Astrocyte (in vitro differentiated cells and primary cell): Measurements from ENCODE around the gene SLC2A13. TPM values are rescaled to one million over a fixed set of nuclear protein-coding genes. Genes with fewer than 3 reads are reported as not detected.

Experiments used
- DNase-seq: peaks from one replicate; pipeline ENCODE4 v3.0.0-alpha.2; 2010; ENCODE audit warnings: low read depth
- FAIRE-seq: peaks from 2 replicates; lab custom pipeline; 2011; peaks lifted over from hg19 to GRCh38; lab: Jason Lieb, UNC
- H2AFZ ChIP-seq: 2 replicates; pipeline ENCODE4 v1.6.0; 2012; ENCODE audit warnings: low read depth, low read length, inconsistent platforms
- H3K27ac ChIP-seq: 2 replicates; pipeline ENCODE4 v1.5.1; 2011; ENCODE audit warnings: low read depth, low read length, inconsistent platforms
- H3K27me3 ChIP-seq: 2 replicates; pipeline ENCODE4 v1.6.0; 2011; ENCODE audit warnings: low read length, inconsistent platforms; ENCODE audit not compliant: insufficient read depth
- H3K36me3 ChIP-seq: 2 replicates; pipeline ENCODE4 v1.5.1; 2011; ENCODE audit warnings: low read length, inconsistent platforms; ENCODE audit not compliant: insufficient read depth
- H3K4me1 ChIP-seq: 2 replicates; pipeline ENCODE4 v1.5.1; 2011; ENCODE audit warnings: low read length, inconsistent platforms; ENCODE audit not compliant: insufficient read depth
- H3K4me2 ChIP-seq: 2 replicates; pipeline ENCODE4 v1.6.0; 2012; ENCODE audit warnings: low read length, inconsistent platforms
- H3K4me3 ChIP-seq: 2 replicates; pipeline ENCODE4 v1.5.1; 2011; ENCODE audit warnings: low read depth, mild to moderate bottlenecking, low read length, inconsistent platforms; ENCODE audit not compliant: insufficient read depth
- H3K79me2 ChIP-seq: 2 replicates; pipeline ENCODE4 v1.6.0; 2012; ENCODE audit warnings: mild to moderate bottlenecking, low read length, inconsistent platforms; ENCODE audit not compliant: insufficient read depth
- H3K9ac ChIP-seq: 2 replicates; pipeline ENCODE4 v1.6.0; 2012; ENCODE audit warnings: mild to moderate bottlenecking, low read length, inconsistent platforms
- H3K9me3 ChIP-seq: 2 replicates; pipeline ENCODE4 v1.5.1; 2012; ENCODE audit warnings: low read depth, mild to moderate bottlenecking, low read length, inconsistent platforms; ENCODE audit not compliant: insufficient read depth
- H4K20me1 ChIP-seq: 2 replicates; pipeline ENCODE4 v1.6.0; 2012; ENCODE audit warnings: low read length, inconsistent platforms; ENCODE audit not compliant: insufficient read depth
- H3K27ac Mint-ChIP-seq: one replicate; pipeline ENCODE4 v1.8.0; 2021; ENCODE audit warnings: mild to moderate bottlenecking, mixed read lengths; ENCODE audit not compliant: unreplicated experiment
- H3K27me3 Mint-ChIP-seq: one replicate; pipeline ENCODE4 v1.8.0; 2021; ENCODE audit warnings: low read depth, mixed read lengths; ENCODE audit not compliant: unreplicated experiment
- H3K36me3 Mint-ChIP-seq: one replicate; pipeline ENCODE4 v1.8.0; 2021; ENCODE audit warnings: low read depth, mixed read lengths; ENCODE audit not compliant: unreplicated experiment
- H3K4me1 Mint-ChIP-seq: one replicate; pipeline ENCODE4 v1.8.0; 2021; ENCODE audit warnings: low read depth, mixed read lengths; ENCODE audit not compliant: unreplicated experiment
- H3K4me3 Mint-ChIP-seq: one replicate; pipeline ENCODE4 v1.8.0; 2021; ENCODE audit warnings: mild to moderate bottlenecking, moderate library complexity, mixed read lengths; ENCODE audit not compliant: unreplicated experiment
- H3K9me3 Mint-ChIP-seq: one replicate; pipeline ENCODE4 v1.8.0; 2021; ENCODE audit warnings: mild to moderate bottlenecking, mixed read lengths; ENCODE audit not compliant: unreplicated experiment
- EZH2 ChIP-seq: IDR thresholded peaks from 2 replicates; pipeline ENCODE4 v1.6.1; 2012; ENCODE audit warnings: mild to moderate bottlenecking, low read length, inconsistent platforms; ENCODE audit not compliant: insufficient read depth
- total RNA-seq: library from RNA; stranded (reverse); gene quantifications from 2 replicates; pipeline ENCODE4 v1.2.1, GENCODE V29; 2021
- TF ChIP-seq, protein P1 (sequence below): IDR thresholded peaks from 2 replicates; pipeline ENCODE4 v1.5.1; 2011; ENCODE audit warnings: low read depth, mild to moderate bottlenecking, inconsistent platforms, low read length, moderate library complexity; ENCODE audit not compliant: insufficient read depth

Gene SLC2A13
- total RNA-seq, 1 donor from 2014 or later = 10.2 TPM

DNA sequence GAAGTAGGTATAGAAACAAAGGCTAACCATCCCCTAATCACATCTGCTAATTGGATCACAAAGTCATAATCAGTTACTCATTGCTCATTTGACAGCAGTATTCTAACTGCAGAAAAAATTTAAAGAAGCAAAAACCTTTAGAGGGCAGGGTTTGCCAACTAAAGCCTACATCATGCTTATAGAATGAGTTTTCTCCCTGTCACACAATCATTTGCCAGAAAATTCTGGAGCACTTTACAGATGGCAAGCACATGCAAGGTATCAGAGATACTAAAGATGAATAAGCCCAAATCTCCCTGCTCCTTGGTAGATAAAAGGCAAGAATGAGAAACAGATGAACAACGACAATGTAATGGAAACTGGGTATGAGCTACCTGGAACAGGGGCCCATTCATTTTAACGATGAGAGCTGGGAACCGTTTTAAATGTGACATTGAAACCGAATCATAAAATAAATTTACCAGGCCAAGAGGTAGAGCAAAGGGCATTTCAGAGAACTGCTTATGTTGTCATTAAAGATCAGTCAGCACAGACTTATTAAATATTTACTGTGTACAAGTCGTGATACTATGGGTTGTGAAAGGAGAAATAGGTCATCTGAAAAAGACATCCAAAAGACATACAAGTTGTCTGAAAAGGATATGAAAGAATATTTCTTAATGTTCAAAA, 274.9 kb downstream of the SLC2A13 start:
- no peaks in the 10 kb centered on the region for H3K9me3 Mint-ChIP-seq
- no peak overlapping the region for H3K9ac ChIP-seq
- H3K27ac ChIP-seq = no peak overlapping the region
- H3K27me3 ChIP-seq = no peaks in the 10 kb centered on the region
- no peak overlapping the region for H3K27ac Mint-ChIP-seq
- no peaks in the 10 kb centered on the region for H3K36me3 ChIP-seq
- no peaks in the 10 kb centered on the region for H3K79me2 ChIP-seq
- FAIRE-seq (no peak), DNase-seq (peak; percentile 5)
- H2AFZ ChIP-seq = no peak overlapping the region
- no peak overlapping the region for H3K4me3 ChIP-seq
- TF ChIP-seq EZH2 = no peak
- TF ChIP-seq, protein P1, sequence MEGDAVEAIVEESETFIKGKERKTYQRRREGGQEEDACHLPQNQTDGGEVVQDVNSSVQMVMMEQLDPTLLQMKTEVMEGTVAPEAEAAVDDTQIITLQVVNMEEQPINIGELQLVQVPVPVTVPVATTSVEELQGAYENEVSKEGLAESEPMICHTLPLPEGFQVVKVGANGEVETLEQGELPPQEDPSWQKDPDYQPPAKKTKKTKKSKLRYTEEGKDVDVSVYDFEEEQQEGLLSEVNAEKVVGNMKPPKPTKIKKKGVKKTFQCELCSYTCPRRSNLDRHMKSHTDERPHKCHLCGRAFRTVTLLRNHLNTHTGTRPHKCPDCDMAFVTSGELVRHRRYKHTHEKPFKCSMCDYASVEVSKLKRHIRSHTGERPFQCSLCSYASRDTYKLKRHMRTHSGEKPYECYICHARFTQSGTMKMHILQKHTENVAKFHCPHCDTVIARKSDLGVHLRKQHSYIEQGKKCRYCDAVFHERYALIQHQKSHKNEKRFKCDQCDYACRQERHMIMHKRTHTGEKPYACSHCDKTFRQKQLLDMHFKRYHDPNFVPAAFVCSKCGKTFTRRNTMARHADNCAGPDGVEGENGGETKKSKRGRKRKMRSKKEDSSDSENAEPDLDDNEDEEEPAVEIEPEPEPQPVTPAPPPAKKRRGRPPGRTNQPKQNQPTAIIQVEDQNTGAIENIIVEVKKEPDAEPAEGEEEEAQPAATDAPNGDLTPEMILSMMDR = no peak
- peaks cover 8% of the 10 kb centered on the region for H3K4me1 ChIP-seq
- no peaks in the 10 kb centered on the region for H4K20me1 ChIP-seq
- H3K9me3 ChIP-seq = no peaks in the 10 kb centered on the region
- no peak overlapping the region for H3K4me3 Mint-ChIP-seq
- H3K27me3 Mint-ChIP-seq = no peaks in the 10 kb centered on the region
- no peaks in the 10 kb centered on the region for H3K36me3 Mint-ChIP-seq
- no peaks in the 10 kb centered on the region for H3K4me1 Mint-ChIP-seq
- H3K4me2 ChIP-seq = no peak overlapping the region

DNA sequence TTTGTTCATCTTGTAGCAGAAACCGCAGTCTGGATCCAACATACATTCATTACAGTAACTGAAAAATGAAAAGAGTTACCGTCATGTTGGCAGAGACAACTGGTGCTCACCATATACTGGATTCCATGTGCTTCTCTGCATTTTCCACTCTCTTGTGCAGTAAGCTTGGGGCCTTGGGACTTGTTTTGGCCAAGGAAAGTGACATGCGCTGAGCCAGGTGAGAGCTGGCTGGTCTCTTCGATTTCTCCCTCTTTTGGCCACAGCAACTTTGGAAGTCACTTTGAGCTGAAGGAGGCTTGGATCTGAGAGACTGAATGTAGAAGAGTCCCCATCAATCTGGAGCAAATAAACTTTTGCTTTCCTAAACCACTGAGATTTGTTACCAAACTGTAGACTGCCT, 275.7 kb downstream of the SLC2A13 start:
- no peak for TF ChIP-seq EZH2
- TF ChIP-seq, protein P1 = no peak
- H3K4me1 Mint-ChIP-seq = no peaks in the 10 kb centered on the region
- H3K27ac Mint-ChIP-seq = no peak overlapping the region
- DNase-seq (no peak), FAIRE-seq (no peak)
- no peak overlapping the region for H3K4me3 ChIP-seq
- no peak overlapping the region for H2AFZ ChIP-seq
- no peaks in the 10 kb centered on the region for H3K36me3 Mint-ChIP-seq
- no peaks in the 10 kb centered on the region for H3K36me3 ChIP-seq
- H3K9ac ChIP-seq = no peak overlapping the region
- no peaks in the 10 kb centered on the region for H3K27me3 Mint-ChIP-seq
- no peaks in the 10 kb centered on the region for H3K79me2 ChIP-seq
- H4K20me1 ChIP-seq = no peaks in the 10 kb centered on the region
- H3K4me1 ChIP-seq = peaks cover 8% of the 10 kb centered on the region
- no peaks in the 10 kb centered on the region for H3K9me3 Mint-ChIP-seq
- H3K4me3 Mint-ChIP-seq = no peak overlapping the region
- H3K9me3 ChIP-seq = no peaks in the 10 kb centered on the region
- no peak overlapping the region for H3K4me2 ChIP-seq
- H3K27me3 ChIP-seq = no peaks in the 10 kb centered on the region
- H3K27ac ChIP-seq = no peak overlapping the region

DNA sequence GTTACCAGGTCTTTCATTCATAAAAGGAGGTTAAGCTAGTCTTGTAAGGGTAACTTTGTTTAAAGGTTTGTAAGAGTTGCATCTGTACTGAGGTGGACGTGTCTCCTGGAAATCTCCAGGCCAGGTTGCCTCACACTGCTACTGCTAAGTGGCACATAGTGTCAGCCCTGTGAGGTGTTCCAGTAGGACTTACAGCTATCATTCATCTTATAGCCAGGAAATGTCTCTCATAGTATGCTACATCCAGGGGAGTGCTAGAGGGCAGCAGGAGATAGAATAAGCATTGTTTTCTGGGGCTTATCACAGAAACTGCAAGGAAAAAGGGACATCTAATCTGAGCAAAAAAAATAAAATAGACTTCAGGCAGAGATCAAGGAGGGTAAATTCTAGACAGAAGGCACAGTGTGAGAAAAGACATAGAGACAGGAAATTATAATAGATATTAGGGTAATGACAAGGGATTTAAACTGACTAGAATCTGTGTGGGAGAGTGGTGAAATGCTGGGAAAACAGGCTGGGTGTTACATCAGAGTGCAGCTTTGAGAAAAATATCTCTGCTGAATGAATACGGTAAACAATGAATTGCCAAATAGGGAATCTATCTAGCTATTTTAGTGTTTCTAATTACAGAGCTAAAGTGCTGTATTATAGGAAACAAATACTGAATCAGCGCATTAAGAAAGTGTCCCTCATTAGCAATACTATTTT, 281.2 kb downstream of the SLC2A13 start:
- H3K4me3 ChIP-seq = no peak overlapping the region
- no peaks in the 10 kb centered on the region for H3K9me3 ChIP-seq
- H3K27me3 ChIP-seq = no peaks in the 10 kb centered on the region
- TF ChIP-seq, protein P1 = no peak
- no peak for TF ChIP-seq EZH2
- no peak overlapping the region for H3K4me3 Mint-ChIP-seq
- no peaks in the 10 kb centered on the region for H3K79me2 ChIP-seq
- H3K4me1 ChIP-seq = no peaks in the 10 kb centered on the region
- H2AFZ ChIP-seq = no peak overlapping the region
- FAIRE-seq (no peak), DNase-seq (no peak)
- H3K36me3 ChIP-seq = no peaks in the 10 kb centered on the region
- no peak overlapping the region for H3K27ac Mint-ChIP-seq
- no peak overlapping the region for H3K9ac ChIP-seq
- no peaks in the 10 kb centered on the region for H3K9me3 Mint-ChIP-seq
- H3K4me1 Mint-ChIP-seq = peaks cover 6% of the 10 kb centered on the region
- no peak overlapping the region for H3K27ac ChIP-seq
- no peaks in the 10 kb centered on the region for H4K20me1 ChIP-seq
- no peaks in the 10 kb centered on the region for H3K27me3 Mint-ChIP-seq
- H3K36me3 Mint-ChIP-seq = no peaks in the 10 kb centered on the region
- H3K4me2 ChIP-seq = no peak overlapping the region
